HEK293 (cell line): ENCODE data around the gene SLC16A5.

Experiments used
- CTCF ChIA-PET: fragments of 350-600 bp; formaldehyde crosslinking; extraction: SDS; loops from one replicate; lab custom pipeline; 2021; ENCODE audit warnings: antibody characterized with exemption; lab: Yijun Ruan, JAX
- POLR2A ChIA-PET: fragments of 300-600 bp; formaldehyde crosslinking; extraction: SDS; loops from one replicate; lab custom pipeline; 2020; ENCODE audit warnings: antibody characterized with exemption, inconsistent platforms; lab: Yijun Ruan, JAX
- H3K27ac ChIP-seq: fragments of 200-500 bp; sonication (Bioruptor generic); 2 replicates; pipeline ENCODE4 v1.5.1; 2014; ENCODE audit warnings: low read depth, low read length, control low read depth, inconsistent platforms; ENCODE audit errors: extremely low read depth
- H3K36me3 ChIP-seq, 2 experiments: fragments of 200-500 bp in 1 of 2; sonication (Bioruptor generic) in 1 of 2; 1 replicate in 1 of 2; 2 replicates in 1 of 2; pipeline ENCODE4 v1.5.1; 2014 to 2017; ENCODE audit warnings: inconsistent platforms in 2 of 2, low read length in 2 of 2; ENCODE audit not compliant: control insufficient read depth in 2 of 2, insufficient read depth in 1 of 2
- H3K4me1 ChIP-seq: fragments of 200-500 bp; sonication (Bioruptor generic); 2 replicates; pipeline ENCODE4 v1.5.1; 2014; ENCODE audit warnings: mild to moderate bottlenecking, low read length, inconsistent platforms; ENCODE audit not compliant: control insufficient read depth, insufficient read depth
- H3K4me3 ChIP-seq: 2 replicates; pipeline ENCODE4 v1.5.1; 2011; ENCODE audit warnings: low read depth, mild to moderate bottlenecking, control low read depth, low read length, moderate library complexity
- H3K9me3 ChIP-seq: fragments of 200-500 bp; sonication (Bioruptor generic); 2 replicates; pipeline ENCODE4 v1.5.1; 2014; ENCODE audit warnings: low read depth, low read length, inconsistent platforms; ENCODE audit not compliant: control insufficient read depth, insufficient read depth
- CTCF ChIP-seq: fragments of 450-650 bp; formaldehyde crosslinking; IDR thresholded peaks from 2 replicates; pipeline ENCODE4 v1.5.1; 2016; ENCODE audit warnings: missing biosample characterization, missing genetic modification characterization
- HOXC10 ChIP-seq: sonication (generic); formaldehyde crosslinking; IDR thresholded peaks from 2 replicates; pipeline ENCODE4 v1.8.1; 2023; ENCODE audit warnings: mild to moderate bottlenecking, missing genetic modification reagents
- IKZF3 ChIP-seq: fragments of 450-650 bp; IDR thresholded peaks from 2 replicates; pipeline ENCODE4 v1.5.0; 2018; ENCODE audit warnings: missing biosample characterization, mild to moderate bottlenecking, missing genetic modification characterization, moderate library complexity
- MZF1 ChIP-seq: fragments of 450-650 bp; formaldehyde crosslinking; IDR thresholded peaks from 2 replicates; pipeline ENCODE4 v1.5.1; 2017; ENCODE audit warnings: missing biosample characterization, missing genetic modification characterization, borderline replicate concordance
- REPIN1 ChIP-seq: fragments of 450-650 bp; formaldehyde crosslinking; IDR thresholded peaks from 2 replicates; pipeline ENCODE4 v1.5.1; 2017; ENCODE audit warnings: missing biosample characterization, missing genetic modification characterization, low read depth
- SALL2 ChIP-seq: fragments of 450-650 bp; formaldehyde crosslinking; IDR thresholded peaks from 2 replicates; pipeline ENCODE4 v1.5.0; 2017; ENCODE audit warnings: missing biosample characterization, mild to moderate bottlenecking, missing genetic modification characterization, borderline replicate concordance
- TRIM28 ChIP-seq: IDR thresholded peaks from 2 replicates; pipeline ENCODE4 v1.6.1; 2011; ENCODE audit warnings: low read length, control low read depth, borderline replicate concordance
- ZBTB21 ChIP-seq: fragments of 450-650 bp; formaldehyde crosslinking; IDR thresholded peaks from 2 replicates; pipeline ENCODE4 v1.5.1; 2017; ENCODE audit warnings: missing biosample characterization, missing genetic modification characterization
- ZBTB48 ChIP-seq: fragments of 450-650 bp; formaldehyde crosslinking; IDR thresholded peaks from 2 replicates; pipeline ENCODE4 v1.5.1; 2016; ENCODE audit warnings: missing biosample characterization, missing genetic modification characterization
- ZNF112 ChIP-seq: fragments of 450-650 bp; formaldehyde crosslinking; IDR thresholded peaks from 2 replicates; pipeline ENCODE4 v1.5.0; 2017; ENCODE audit warnings: missing biosample characterization, missing genetic modification characterization
- ZNF521 ChIP-seq: fragments of 450-650 bp; formaldehyde crosslinking; IDR thresholded peaks from 2 replicates; pipeline ENCODE4 v1.5.1; 2017; ENCODE audit warnings: missing biosample characterization, mild to moderate bottlenecking, missing genetic modification characterization
- ZNF585B ChIP-seq: fragments of 450-650 bp; formaldehyde crosslinking; IDR thresholded peaks from 2 replicates; pipeline ENCODE4 v1.5.1; 2016; ENCODE audit warnings: missing biosample characterization, missing genetic modification characterization
- ZNF629 ChIP-seq: fragments of 450-650 bp; formaldehyde crosslinking; IDR thresholded peaks from 2 replicates; pipeline ENCODE4 v1.5.1; 2017; ENCODE audit warnings: missing biosample characterization, missing genetic modification characterization
- ZNF677 ChIP-seq: fragments of 450-650 bp; IDR thresholded peaks from 2 replicates; pipeline ENCODE4 v1.5.0; 2018; ENCODE audit warnings: missing biosample characterization, mild to moderate bottlenecking, missing genetic modification characterization, moderate library complexity
- TF ChIP-seq, protein P1 (sequence below): fragments of 450-650 bp; formaldehyde crosslinking; IDR thresholded peaks from 2 replicates; pipeline ENCODE4 v1.5.1; 2017; ENCODE audit warnings: missing biosample characterization, missing genetic modification characterization

The SLC16A5 gene

DNA sequence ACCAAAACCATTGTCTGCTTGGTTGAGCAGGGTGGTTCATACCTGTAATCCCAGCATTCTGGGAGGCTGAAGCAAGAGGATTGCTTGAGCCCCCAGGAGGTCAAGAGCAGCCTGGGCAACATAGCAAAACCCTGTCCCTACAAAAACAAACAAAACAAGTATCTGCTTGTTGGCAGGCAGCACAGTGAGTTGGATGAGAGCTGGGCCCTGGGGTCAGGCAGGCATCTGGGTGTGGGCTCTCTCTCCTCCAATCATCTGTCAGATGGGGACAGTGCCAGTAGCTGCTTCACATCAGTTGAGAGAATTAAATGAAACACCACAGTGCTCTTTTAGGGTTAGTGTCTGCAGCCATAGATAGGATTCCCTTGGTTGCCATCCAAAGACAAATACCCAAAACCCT lies 27.8 kb downstream of the SLC16A5 start (continued):
- TF ChIP-seq ZNF112 (tag by site-specific recombination): no peak
- TF ChIP-seq HOXC10 (CRISPR knock-in tag): no peak
- TF ChIP-seq IKZF3: no peak
- no peak for TF ChIP-seq TRIM28

- CTCF ChIA-PET: interaction anchor here (0.6 to 5.8 kb wide), 9 partner anchors 9 to 123 kb away, joined by 3 to 86 read pairs (median 4); partner anchors contain the start of gene NT5C
- POLR2A ChIA-PET: interaction anchor here (0.9 to 1.8 kb wide), 4 partner anchors 8 to 89 kb away, joined by 3 to 8 read pairs (median 5); partner anchors contain the start of gene NUP85
- H3K27ac ChIP-seq: no peak overlapping the region
Measured at GRCh38 chr17:75116737-75117136, 29.0 kb downstream of the SLC16A5 start.

GRCh38 chr17:75118307-75118706 lies 30.6 kb downstream of the SLC16A5 start:
- Histone ChIP-seq H3K4me3 (no peak overlapping the region), H3K27ac (no peak overlapping the region), H3K4me1 (peaks cover 4% of the 10 kb centered on the region; the same call in 1 of the 2 replicates), H3K36me3 (peaks cover 3 to 46% of the 10 kb centered on the region in 2 experiments; a peak in 2 of 3 replicates), H3K9me3 (no peaks in the 10 kb centered on the region)
- TF ChIP-seq ZBTB48 (tag by site-specific recombination) (no peak), ZBTB21 (tag by site-specific recombination) (no peak), ZNF629 (no peak), ZNF677 (tag by site-specific recombination) (no peak)
- CTCF ChIA-PET: interaction anchor here (0.5 to 5.8 kb wide), 6 partner anchors 7 to 194 kb away, joined by 3 to 86 read pairs (median 6); partner anchors contain the start of gene NT5C
- POLR2A ChIA-PET: interaction anchor here (0.6 to 1.8 kb wide), 3 partner anchors 14 to 37 kb away, joined by 3 to 8 read pairs (median 3); partner anchors contain the start of gene SLC16A5

More at GRCh38 chr17:75116737-75117136, 29.0 kb downstream of the SLC16A5 start:
- TF ChIP-seq ZNF521: no peak
- TF ChIP-seq REPIN1 (tag by site-specific recombination): no peak
- no peak for TF ChIP-seq SALL2
- TF ChIP-seq MZF1 (tag by site-specific recombination): no peak
- no peak for TF ChIP-seq ZNF585B (tag by site-specific recombination)
- TF ChIP-seq, protein P1, sequence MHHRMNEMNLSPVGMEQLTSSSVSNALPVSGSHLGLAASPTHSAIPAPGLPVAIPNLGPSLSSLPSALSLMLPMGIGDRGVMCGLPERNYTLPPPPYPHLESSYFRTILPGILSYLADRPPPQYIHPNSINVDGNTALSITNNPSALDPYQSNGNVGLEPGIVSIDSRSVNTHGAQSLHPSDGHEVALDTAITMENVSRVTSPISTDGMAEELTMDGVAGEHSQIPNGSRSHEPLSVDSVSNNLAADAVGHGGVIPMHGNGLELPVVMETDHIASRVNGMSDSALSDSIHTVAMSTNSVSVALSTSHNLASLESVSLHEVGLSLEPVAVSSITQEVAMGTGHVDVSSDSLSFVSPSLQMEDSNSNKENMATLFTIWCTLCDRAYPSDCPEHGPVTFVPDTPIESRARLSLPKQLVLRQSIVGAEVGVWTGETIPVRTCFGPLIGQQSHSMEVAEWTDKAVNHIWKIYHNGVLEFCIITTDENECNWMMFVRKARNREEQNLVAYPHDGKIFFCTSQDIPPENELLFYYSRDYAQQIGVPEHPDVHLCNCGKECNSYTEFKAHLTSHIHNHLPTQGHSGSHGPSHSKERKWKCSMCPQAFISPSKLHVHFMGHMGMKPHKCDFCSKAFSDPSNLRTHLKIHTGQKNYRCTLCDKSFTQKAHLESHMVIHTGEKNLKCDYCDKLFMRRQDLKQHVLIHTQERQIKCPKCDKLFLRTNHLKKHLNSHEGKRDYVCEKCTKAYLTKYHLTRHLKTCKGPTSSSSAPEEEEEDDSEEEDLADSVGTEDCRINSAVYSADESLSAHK (tag by site-specific recombination): no peak
- no peak for TF ChIP-seq CTCF (tag by site-specific recombination)
- peaks cover 3 to 52% of the 10 kb centered on the region in 2 experiments; a peak in 2 of 3 replicates for H3K36me3 ChIP-seq
- no peaks in the 10 kb centered on the region for H3K9me3 ChIP-seq
- H3K4me1 ChIP-seq: peaks cover 4% of the 10 kb centered on the region; the same call in 1 of the 2 replicates
- H3K4me3 ChIP-seq: no peak overlapping the region
